SH-SY5Y (cell line): Measurements from ENCODE around the gene GTF2A1.

ENCODE experiments used
- GATA2 ChIP-seq: IDR thresholded peaks from 2 replicates; pipeline ENCODE4 v1.6.1; 2011; ENCODE audit warnings: mild to moderate bottlenecking, low read depth, low read length
- GATA3 ChIP-seq: IDR thresholded peaks from 2 replicates; pipeline ENCODE4 v1.6.1; 2011; ENCODE audit warnings: low read depth, mild to moderate bottlenecking, low read length, moderate library complexity

Gene GTF2A1

DNA sequence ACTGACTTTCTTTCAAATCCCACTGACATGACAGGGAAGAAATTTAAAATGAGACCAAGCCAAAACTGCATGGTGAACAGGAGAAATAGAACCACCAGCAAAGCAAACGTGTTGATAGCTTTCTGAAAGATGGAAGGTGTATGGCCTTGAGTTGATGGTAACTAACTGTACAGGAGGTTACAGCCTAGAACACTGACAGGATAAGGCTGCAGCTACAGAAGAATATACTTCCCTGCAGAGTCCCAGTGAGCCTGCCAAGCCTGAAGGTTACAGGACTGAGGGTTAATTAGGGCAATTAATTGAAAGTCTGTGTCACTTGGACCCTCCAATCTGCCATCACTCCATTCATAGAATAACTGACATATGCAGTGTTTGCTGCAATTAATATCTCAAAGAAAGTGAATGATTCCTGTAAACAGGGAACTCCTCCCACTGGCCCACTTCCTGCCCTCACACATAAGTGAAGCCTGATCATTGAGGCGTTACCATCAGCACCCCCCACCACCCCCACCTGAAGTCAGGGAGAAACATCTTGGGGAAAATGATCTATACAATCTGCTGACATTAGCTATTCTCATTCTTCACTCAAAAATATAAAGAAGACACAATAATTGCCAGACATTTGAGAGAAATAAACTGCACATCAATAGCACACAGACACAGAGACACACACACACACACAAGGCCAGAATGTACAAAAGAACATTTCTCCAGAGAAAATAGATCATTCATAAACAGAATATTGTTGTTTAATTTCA, 73.4 kb downstream of the GTF2A1 start:
- TF ChIP-seq GATA2 (no peak), GATA3 (no peak)

GRCh38 chr14:81144824-81145603, 75.7 kb downstream of the GTF2A1 start:
- TF ChIP-seq GATA3: no peak

DNA sequence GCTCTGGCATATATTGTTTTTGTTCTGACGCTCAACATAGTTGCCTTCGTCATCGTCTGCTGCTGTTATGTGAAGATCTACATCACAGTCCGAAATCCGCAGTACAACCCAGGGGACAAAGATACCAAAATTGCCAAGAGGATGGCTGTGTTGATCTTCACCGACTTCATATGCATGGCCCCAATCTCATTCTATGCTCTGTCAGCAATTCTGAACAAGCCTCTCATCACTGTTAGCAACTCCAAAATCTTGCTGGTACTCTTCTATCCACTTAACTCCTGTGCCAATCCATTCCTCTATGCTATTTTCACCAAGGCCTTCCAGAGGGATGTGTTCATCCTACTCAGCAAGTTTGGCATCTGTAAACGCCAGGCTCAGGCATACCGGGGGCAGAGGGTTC, 77.0 kb downstream of the GTF2A1 start:
- no peak for TF ChIP-seq GATA2
- no peak for TF ChIP-seq GATA3

- TF ChIP-seq GATA2: no peak
- no peak for TF ChIP-seq GATA3
Observed at GRCh38 chr14:81141426-81141825, 79.3 kb downstream of the GTF2A1 start.

GRCh38 chr14:81138429-81138828, 82.3 kb downstream of the GTF2A1 start:
- TF ChIP-seq GATA2: no peak

GRCh38 chr14:81137316-81137715, 83.4 kb downstream of the GTF2A1 start:
- no peak for TF ChIP-seq GATA2
- no peak for TF ChIP-seq GATA3

- TF ChIP-seq GATA3 (no peak), GATA2 (no peak)
Observed at GRCh38 chr14:81133400-81133799, 87.4 kb downstream of the GTF2A1 start.

- no peak for TF ChIP-seq GATA3
- no peak for TF ChIP-seq GATA2
Observed at GRCh38 chr14:81132468-81132867, 88.3 kb downstream of the GTF2A1 start.

DNA sequence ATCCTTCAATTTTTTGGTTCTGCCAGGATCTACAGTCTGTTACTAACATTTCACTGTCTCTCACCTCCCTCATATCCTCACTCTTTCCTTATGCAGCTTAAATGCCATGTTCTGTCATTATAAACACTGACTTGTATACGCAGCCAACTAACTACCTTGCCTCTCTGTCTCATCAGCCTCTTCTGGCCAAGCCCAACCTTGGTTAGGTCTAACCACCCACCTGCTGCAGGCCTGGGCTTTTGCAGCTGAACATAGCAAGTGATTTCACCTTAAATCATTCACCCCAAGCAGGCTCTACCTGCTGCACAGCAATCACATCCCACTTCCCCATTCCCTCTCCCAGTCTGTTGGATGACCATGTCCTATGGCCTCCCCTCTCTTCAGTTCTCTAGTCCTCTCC, 91.5 kb downstream of the GTF2A1 start:
- TF ChIP-seq GATA3: no peak
- no peak for TF ChIP-seq GATA2

- TF ChIP-seq GATA3: no peak
Observed at GRCh38 chr14:81127785-81128184, 93.0 kb downstream of the GTF2A1 start.

DNA sequence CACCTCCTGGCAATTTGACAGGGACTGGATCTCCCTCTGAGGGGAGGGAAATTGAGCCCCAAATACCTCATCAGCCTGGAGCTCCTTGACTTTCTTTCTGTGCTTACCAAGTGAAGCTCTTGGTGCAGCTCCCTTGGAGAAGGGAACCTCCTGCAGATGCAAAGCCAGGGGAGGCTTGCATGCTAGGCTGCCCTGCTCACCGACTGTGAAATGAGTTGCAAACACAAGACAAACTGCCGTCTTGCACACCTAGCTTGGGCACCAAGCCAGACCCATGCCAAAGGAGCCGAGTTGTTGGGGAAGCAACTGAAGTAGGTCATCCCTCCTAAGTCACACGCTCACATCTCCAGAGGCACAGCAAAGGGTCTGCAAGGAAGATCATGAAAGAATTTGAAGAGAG, 95.2 kb downstream of the GTF2A1 start:
- no peak for TF ChIP-seq GATA2
- TF ChIP-seq GATA3: no peak
